WTC11 (cell line): Measurements from ENCODE around the gene MCF2L.
"Not testable (repeated sequence)": the region's sequence is repeated elsewhere in the genome, so short reads cannot be mapped to it uniquely, and the experiment has no call there.

Source experiments
- FOXJ3 ChIP-seq: sonication (generic); formaldehyde crosslinking; IDR thresholded peaks from 2 replicates; pipeline ENCODE4 v1.9.0; 2021; ENCODE audit warnings: missing genetic modification reagents, mild to moderate bottlenecking, borderline replicate concordance
- FOXP1 ChIP-seq: sonication (generic); formaldehyde crosslinking; IDR thresholded peaks from 2 replicates; pipeline ENCODE4 v1.8.0; 2022; ENCODE audit warnings: missing genetic modification reagents, mild to moderate bottlenecking, moderate library complexity, borderline replicate concordance
- NR2C2 ChIP-seq: sonication (generic); formaldehyde crosslinking; IDR thresholded peaks from 2 replicates; pipeline ENCODE4 v1.8.0; 2022; ENCODE audit warnings: mild to moderate bottlenecking, missing genetic modification reagents
- PRRX2 ChIP-seq: fragments of 250-450 bp; sonication (Bioruptor Pico); IDR thresholded peaks from 2 replicates; pipeline ENCODE4 v1.8.0; 2021; ENCODE audit warnings: mild to moderate bottlenecking
- ZNF317 ChIP-seq: sonication (generic); formaldehyde crosslinking; IDR thresholded peaks from 2 replicates; pipeline ENCODE4 v1.8.1; 2023; ENCODE audit warnings: low read depth, mild to moderate bottlenecking, moderate library complexity, missing genetic modification reagents, borderline replicate concordance
- TF ChIP-seq, protein P1 (sequence below): fragments of 200-600 bp; IDR thresholded peaks from 2 replicates; pipeline ENCODE4 v1.8.0; 2022; ENCODE audit warnings: antibody characterized with exemption
- TF ChIP-seq, protein P2 (sequence below): sonication (generic); formaldehyde crosslinking; IDR thresholded peaks from 2 replicates; pipeline ENCODE4 v1.8.0; 2022; ENCODE audit warnings: mild to moderate bottlenecking, missing genetic modification reagents

DNA sequence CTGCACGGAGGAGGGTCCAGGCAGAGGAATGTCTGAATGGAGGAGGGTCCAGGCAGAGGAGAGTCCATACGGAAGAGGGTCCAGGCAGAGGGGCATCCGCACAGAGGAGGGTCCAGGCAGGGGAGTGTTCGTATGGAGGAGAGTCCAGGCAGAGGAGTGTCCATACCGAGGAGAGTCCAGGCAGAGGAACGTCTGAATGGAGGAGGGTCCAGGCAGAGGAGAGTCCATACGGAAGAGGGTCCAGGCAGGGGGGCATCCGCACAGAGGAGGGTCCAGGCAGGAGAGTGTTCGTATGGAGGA is 110.7 kb downstream of the MCF2L start:
- not testable (repeated sequence) for TF ChIP-seq FOXJ3 (CRISPR knock-in tag); FOXP1 (CRISPR knock-in tag); NR2C2; PRRX2 (CRISPR knock-in tag); ZNF317 (CRISPR knock-in tag)
- TF ChIP-seq, protein P1, sequence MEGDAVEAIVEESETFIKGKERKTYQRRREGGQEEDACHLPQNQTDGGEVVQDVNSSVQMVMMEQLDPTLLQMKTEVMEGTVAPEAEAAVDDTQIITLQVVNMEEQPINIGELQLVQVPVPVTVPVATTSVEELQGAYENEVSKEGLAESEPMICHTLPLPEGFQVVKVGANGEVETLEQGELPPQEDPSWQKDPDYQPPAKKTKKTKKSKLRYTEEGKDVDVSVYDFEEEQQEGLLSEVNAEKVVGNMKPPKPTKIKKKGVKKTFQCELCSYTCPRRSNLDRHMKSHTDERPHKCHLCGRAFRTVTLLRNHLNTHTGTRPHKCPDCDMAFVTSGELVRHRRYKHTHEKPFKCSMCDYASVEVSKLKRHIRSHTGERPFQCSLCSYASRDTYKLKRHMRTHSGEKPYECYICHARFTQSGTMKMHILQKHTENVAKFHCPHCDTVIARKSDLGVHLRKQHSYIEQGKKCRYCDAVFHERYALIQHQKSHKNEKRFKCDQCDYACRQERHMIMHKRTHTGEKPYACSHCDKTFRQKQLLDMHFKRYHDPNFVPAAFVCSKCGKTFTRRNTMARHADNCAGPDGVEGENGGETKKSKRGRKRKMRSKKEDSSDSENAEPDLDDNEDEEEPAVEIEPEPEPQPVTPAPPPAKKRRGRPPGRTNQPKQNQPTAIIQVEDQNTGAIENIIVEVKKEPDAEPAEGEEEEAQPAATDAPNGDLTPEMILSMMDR: not testable (repeated sequence)
- TF ChIP-seq, protein P2, sequence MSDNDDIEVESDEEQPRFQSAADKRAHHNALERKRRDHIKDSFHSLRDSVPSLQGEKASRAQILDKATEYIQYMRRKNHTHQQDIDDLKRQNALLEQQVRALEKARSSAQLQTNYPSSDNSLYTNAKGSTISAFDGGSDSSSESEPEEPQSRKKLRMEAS: not testable (repeated sequence)
